Activated CD8-positive, alpha-beta memory T cell treated with anti-CD3 and anti-CD28 coated beads, Interleukin-2, amount 50 U/mL, for 1 hour (primary cell): Measurements from ENCODE around the gene RBM39.

Source experiments
- DNase-seq: peaks from one replicate; pipeline ENCODE4 v3.0.0-alpha.2; 2020; ENCODE audit errors: extremely low read depth

Gene RBM39

GRCh38 chr20:35674921-35675320, 67.1 kb downstream of the RBM39 start:
- no peak for DNase-seq

DNA sequence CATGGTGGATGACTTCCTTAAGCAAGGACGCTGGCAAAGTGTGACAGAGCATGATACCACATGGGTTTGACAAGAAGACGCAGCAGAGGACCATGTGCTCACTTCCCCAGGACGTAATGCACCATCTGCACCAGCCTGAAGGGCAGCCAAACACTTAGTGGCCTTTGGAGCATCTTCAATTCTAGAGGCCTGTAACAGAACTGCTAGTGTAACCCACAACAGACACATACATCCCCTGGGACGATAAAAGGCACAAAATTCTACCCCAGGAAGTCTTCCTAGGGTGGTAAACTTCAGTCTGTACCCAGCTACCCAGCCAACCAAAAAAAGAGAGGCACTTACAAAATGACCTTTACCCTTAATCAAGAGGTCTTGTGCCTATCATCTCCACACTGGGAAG, 68.2 kb downstream of the RBM39 start:
- no peak for DNase-seq

DNA sequence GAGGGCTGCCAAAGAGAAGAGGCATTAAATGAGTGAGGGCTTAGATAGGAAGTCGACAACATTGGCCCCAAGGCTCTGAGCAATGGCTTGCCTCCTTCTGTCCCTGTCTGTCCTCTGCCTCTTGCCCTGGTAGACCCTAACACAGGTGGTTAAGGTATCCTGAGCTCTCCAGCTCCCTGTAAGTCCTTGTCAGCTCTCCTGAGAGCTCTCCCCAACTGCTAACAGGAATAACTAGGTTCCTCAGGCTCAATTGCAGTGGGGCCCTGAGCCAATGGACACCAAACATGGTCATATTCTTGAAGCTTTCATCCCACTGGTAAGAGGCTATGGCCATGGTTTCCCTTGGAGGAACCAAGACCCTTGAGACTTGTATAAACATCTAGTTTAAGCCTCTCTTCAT, 72.4 kb downstream of the RBM39 start:
- DNase-seq: no peak

GRCh38 chr20:35669221-35669620, 72.8 kb downstream of the RBM39 start:
- no peak for DNase-seq

DNA sequence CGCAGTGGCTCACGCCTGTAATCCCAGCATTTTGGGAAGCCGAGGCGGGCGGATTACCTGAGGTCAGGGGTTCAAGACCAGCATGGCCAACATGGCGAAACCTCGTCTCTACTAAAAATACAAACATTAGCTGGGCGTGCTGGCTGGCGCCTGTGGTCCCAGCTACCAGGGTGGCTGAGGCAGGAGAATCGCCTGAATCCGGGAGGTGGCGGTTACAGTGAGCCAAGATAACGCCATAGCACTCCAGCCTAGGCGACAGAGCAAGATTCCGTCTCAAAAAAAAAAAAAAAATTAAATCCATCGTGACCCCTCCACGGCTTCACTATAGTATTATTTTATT, 76.1 kb downstream of the RBM39 start:
- DNase-seq: no peak

DNA sequence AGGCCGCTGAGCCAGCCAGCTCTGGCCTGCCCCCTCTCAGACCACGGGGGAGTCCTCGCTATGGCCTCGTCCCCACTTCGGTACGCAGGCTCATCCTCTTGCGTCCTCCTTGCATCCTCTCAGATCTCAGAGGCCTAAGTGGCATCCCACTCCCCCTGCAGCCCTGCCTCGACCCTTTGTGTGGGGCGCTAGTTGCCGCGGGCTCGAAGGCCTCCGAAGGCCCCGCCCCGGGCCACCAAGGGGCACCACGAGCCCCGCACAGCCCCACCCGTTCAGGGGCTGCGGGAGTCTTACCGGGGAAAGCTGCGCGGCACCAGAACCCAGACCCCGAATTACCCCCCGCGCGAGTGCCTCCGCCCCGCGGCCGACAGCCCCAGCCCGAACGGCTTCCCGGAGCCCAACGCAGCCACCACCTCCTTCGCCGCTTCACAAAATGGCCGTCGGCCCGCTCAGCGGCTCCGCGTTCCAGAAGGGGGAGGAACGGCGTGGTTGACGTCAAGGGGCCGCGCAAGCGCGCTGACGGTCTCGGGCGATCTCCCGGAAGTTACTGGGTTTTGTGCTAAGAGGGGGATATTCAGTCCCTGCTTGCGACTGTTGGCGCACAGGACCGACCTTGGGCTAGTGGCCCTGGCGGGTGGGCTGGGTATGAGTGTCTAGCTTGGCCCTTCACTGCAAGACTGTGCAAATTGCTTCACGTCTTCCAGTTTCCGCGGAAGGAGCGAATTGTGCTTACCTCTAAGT, 77.4 kb downstream of the RBM39 start, which contains the start of the genes CPNE1 and RBM12:
Gene CPNE1, minus strand, starts transcription at position 435 of the 741 bp plus-strand sequence. CDS start 31,977 bp downstream, outside the sequence.
Gene RBM12, minus strand, starts transcription at position 435 of the 741 bp plus-strand sequence. CDS start 9,578 bp downstream, outside the sequence.
- peak; percentile 78 for DNase-seq

GRCh38 chr20:35663516-35664465, 78.3 kb downstream of the RBM39 start:
- peak; percentile 33 for DNase-seq

DNA sequence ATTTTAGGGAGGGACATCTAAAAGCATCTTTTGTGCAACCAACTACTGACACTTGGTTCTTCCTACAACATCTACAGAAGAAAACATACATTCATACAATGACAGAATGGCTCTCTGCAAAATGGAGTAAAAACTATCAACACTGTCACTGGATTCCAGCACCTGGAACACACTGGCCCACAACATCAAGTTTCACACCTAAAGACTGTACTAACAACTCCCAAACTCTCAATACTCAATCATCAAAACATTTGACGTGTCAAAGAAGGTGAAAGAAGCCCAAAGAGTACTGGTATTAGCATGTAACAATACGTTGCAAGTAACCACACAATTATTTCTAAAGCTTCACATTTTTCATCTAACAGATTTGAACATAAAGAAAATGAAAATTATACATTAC, 79.5 kb downstream of the RBM39 start:
- no peak for DNase-seq

GRCh38 chr20:35661908-35662307, 80.2 kb downstream of the RBM39 start:
- DNase-seq: no peak

GRCh38 chr20:35661053-35661452, 81.0 kb downstream of the RBM39 start:
- DNase-seq: no peak

- DNase-seq: no peak
Observed at GRCh38 chr20:35660122-35660937, 81.7 kb downstream of the RBM39 start.

DNA sequence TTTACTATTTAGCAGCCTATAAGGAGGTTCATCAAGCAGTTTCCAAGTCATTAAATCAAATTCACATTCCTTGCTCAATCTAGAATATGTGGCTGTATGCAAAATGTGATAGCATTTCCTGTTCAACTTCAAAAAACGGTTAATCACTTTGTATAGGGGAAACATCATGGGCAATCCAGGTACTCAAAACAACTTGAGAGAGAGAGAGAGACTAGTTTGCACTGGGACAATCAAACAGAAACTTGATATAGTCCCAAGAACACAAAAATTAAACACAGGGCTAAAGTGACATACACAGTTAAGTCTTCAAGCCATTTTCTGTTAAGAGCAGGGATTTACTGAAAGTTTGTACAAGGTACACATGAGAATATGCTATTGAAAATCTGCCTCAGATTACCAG, 84.8 kb downstream of the RBM39 start:
- no peak for DNase-seq

DNA sequence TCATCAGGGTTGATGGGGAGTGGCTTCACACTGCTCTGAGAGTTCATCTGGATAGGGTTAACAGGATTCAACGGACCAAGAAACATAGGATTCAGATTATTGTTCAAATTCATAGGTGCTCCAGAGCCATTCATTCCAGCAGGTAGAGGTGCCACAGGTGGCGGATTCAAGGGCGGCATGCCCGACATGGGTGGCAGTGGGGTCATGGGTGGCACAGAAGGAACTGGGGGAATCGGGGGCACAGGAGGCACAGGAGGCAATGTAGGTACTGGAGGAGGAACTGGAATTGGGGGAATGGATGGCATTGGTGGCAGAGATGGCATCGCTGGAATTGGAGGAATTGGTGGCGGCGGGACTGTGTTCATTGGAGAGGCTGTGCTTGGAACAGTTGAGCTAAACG, 87.6 kb downstream of the RBM39 start:
- no peak for DNase-seq

GRCh38 chr20:35653893-35654292, 88.2 kb downstream of the RBM39 start:
- no peak for DNase-seq
